GM12864 (cell line): ENCODE data around the gene ABHD13.
"Not testable (repeated sequence)": the region's sequence is repeated elsewhere in the genome, so short reads cannot be mapped to it uniquely, and the experiment has no call there.

Experiments used
- DNase-seq: peaks from one replicate; pipeline ENCODE4 v3.0.0-alpha.2; 2011; ENCODE audit warnings: low read depth
- H3K4me3 ChIP-seq: 2 replicates; pipeline ENCODE4 v1.5.1; 2011; ENCODE audit warnings: mild to moderate bottlenecking, low read depth, low read length, control low read depth
- CTCF ChIP-seq: IDR thresholded peaks from 2 replicates; pipeline ENCODE4 v1.5.1; 2011; ENCODE audit warnings: low read depth, mild to moderate bottlenecking, moderate library complexity, low read length, control low read depth, inconsistent platforms; ENCODE audit errors: missing control alignments

Gene ABHD13

GRCh38 chr13:108263621-108264355 is 45.6 kb downstream of the ABHD13 start:
- no peak for DNase-seq
- no peak for TF ChIP-seq CTCF
- H3K4me3 ChIP-seq, result no peak overlapping the region

GRCh38 chr13:108266321-108266990 is 48.3 kb downstream of the ABHD13 start:
- no peak for DNase-seq
- no peak for TF ChIP-seq CTCF

GRCh38 chr13:108267347-108267746 is 49.2 kb downstream of the ABHD13 start:
- H3K4me3 ChIP-seq, result no peak overlapping the region
- TF ChIP-seq CTCF, result no peak
- DNase-seq, result no peak

More at GRCh38 chr13:108266321-108266990, 48.3 kb downstream of the ABHD13 start:
- H3K4me3 ChIP-seq, result no peak overlapping the region

GRCh38 chr13:108267855-108268254 is 49.7 kb downstream of the ABHD13 start:
- DNase-seq, H3K4me3 ChIP-seq: not testable (repeated sequence)

GRCh38 chr13:108268466-108269112 is 50.4 kb downstream of the ABHD13 start:
- DNase-seq, result no peak
- H3K4me3 ChIP-seq, result no peak overlapping the region
- no peak for TF ChIP-seq CTCF

- peak; percentile 48 for DNase-seq
- peak within 1 kb of the TSS; percentile 60 for H3K4me3 ChIP-seq
- peak; percentile 45 for TF ChIP-seq CTCF
Measured at GRCh38 chr13:108269601-108270328, 51.6 kb downstream of the ABHD13 start, which contains the start of gene TNFSF13B. Gene TNFSF13B, plus strand, starts transcription at chr13:108269718. Its CDS starts 178 bp downstream, at chr13:108269896.

- TF ChIP-seq CTCF, result no peak
- peak overlapping the region; percentile 60 for H3K4me3 ChIP-seq
- DNase-seq, result no peak
Measured at GRCh38 chr13:108270442-108270841, 52.2 kb downstream of the ABHD13 start.
